Measurements from ENCODE around the gene TTC17.
"Not testable (repeated sequence)": the region's sequence is repeated elsewhere in the genome, so short reads cannot be mapped to it uniquely, and the experiment has no call there.

Gene TTC17

GRCh38 chr11:43404836-43405479, 46.2 kb downstream of the TTC17 start:
- no peak overlapping the region for H3K9ac ChIP-seq (ENCODE audit: low read length in 2 of 2)
- no peaks in the 10 kb centered on the region for H3K9me3 ChIP-seq (ENCODE audit: control insufficient read depth in 2 of 2, low read length in 2 of 2)
- H3K36me3 ChIP-seq (ENCODE audit: control insufficient read depth in 2 of 2, insufficient read depth in 2 of 2, low read length in 2 of 2) = peaks cover 23 to 47% of the 10 kb centered on the region in 2 donors
- H3K27ac ChIP-seq (ENCODE audit: low read length) = no peak overlapping the region
- H3K27me3 ChIP-seq (ENCODE audit: control insufficient read depth in 1 of 2, insufficient read depth in 2 of 2, low read length in 2 of 2) = no peaks in the 10 kb centered on the region
- no peaks in the 10 kb centered on the region for H3K4me1 ChIP-seq (ENCODE audit: control insufficient read depth, insufficient read depth, low read length)
- H3K4me3 ChIP-seq (ENCODE audit: low read length in 2 of 2) = no peak overlapping the region

- no peak overlapping the region for H3K4me3 ChIP-seq (ENCODE audit: low read length in 2 of 2)
- H3K27me3 ChIP-seq (ENCODE audit: control insufficient read depth in 1 of 2, insufficient read depth in 2 of 2, low read length in 2 of 2) = no peaks in the 10 kb centered on the region
- H3K9ac ChIP-seq (ENCODE audit: low read length in 2 of 2) = no peak overlapping the region
- no peaks in the 10 kb centered on the region for H3K9me3 ChIP-seq (ENCODE audit: control insufficient read depth in 2 of 2, low read length in 2 of 2)
- no peaks in the 10 kb centered on the region for H3K4me1 ChIP-seq (ENCODE audit: control insufficient read depth, insufficient read depth, low read length)
- no peak overlapping the region for H3K27ac ChIP-seq (ENCODE audit: low read length)
- H3K36me3 ChIP-seq (ENCODE audit: control insufficient read depth in 2 of 2, insufficient read depth in 2 of 2, low read length in 2 of 2) = peaks cover 19 to 34% of the 10 kb centered on the region in 2 donors
Observed at GRCh38 chr11:43408277-43408676, 49.6 kb downstream of the TTC17 start.

GRCh38 chr11:43410394-43410793, 51.7 kb downstream of the TTC17 start:
- Histone ChIP-seq H3K27ac (ENCODE audit: low read length) (no peak overlapping the region), H3K36me3 (ENCODE audit: control insufficient read depth in 2 of 2, insufficient read depth in 2 of 2, low read length in 2 of 2) (peaks cover 16 to 38% of the 10 kb centered on the region in 2 donors), H3K9me3 (ENCODE audit: control insufficient read depth in 2 of 2, low read length in 2 of 2) (no peaks in the 10 kb centered on the region), H3K4me1 (ENCODE audit: control insufficient read depth, insufficient read depth, low read length) (no peaks in the 10 kb centered on the region), H3K27me3 (ENCODE audit: control insufficient read depth in 1 of 2, insufficient read depth in 2 of 2, low read length in 2 of 2) (no peaks in the 10 kb centered on the region), H3K4me3 (ENCODE audit: low read length in 2 of 2) (no peak overlapping the region), H3K9ac (ENCODE audit: low read length in 2 of 2) (no peak overlapping the region)

GRCh38 chr11:43418197-43418596, 59.5 kb downstream of the TTC17 start:
- H3K36me3 ChIP-seq (ENCODE audit: control insufficient read depth in 2 of 2, insufficient read depth in 2 of 2, low read length in 2 of 2) = peaks cover 12 to 17% of the 10 kb centered on the region in 2 donors

GRCh38 chr11:43419460-43419859, 60.7 kb downstream of the TTC17 start:
- no peaks in the 10 kb centered on the region for H3K27me3 ChIP-seq (ENCODE audit: control insufficient read depth in 1 of 2, insufficient read depth in 2 of 2, low read length in 2 of 2)
- no peak overlapping the region for H3K27ac ChIP-seq (ENCODE audit: low read length)
- H3K9me3 ChIP-seq (ENCODE audit: control insufficient read depth in 2 of 2, low read length in 2 of 2) = no peaks in the 10 kb centered on the region
- no peak overlapping the region for H3K4me3 ChIP-seq (ENCODE audit: low read length in 2 of 2)
- peaks cover 10 to 17% of the 10 kb centered on the region in 2 donors for H3K36me3 ChIP-seq (ENCODE audit: control insufficient read depth in 2 of 2, insufficient read depth in 2 of 2, low read length in 2 of 2)
- no peaks in the 10 kb centered on the region for H3K4me1 ChIP-seq (ENCODE audit: control insufficient read depth, insufficient read depth, low read length)
- no peak overlapping the region for H3K9ac ChIP-seq (ENCODE audit: low read length in 2 of 2)

More at GRCh38 chr11:43418197-43418596, 59.5 kb downstream of the TTC17 start:
- no peak overlapping the region for H3K9ac ChIP-seq (ENCODE audit: low read length in 2 of 2)
- H3K27ac ChIP-seq (ENCODE audit: low read length) = no peak overlapping the region
- H3K4me1 ChIP-seq (ENCODE audit: control insufficient read depth, insufficient read depth, low read length) = no peaks in the 10 kb centered on the region
- H3K27me3 ChIP-seq (ENCODE audit: control insufficient read depth in 1 of 2, insufficient read depth in 2 of 2, low read length in 2 of 2) = no peaks in the 10 kb centered on the region
- no peak overlapping the region for H3K4me3 ChIP-seq (ENCODE audit: low read length in 2 of 2)
- no peaks in the 10 kb centered on the region for H3K9me3 ChIP-seq (ENCODE audit: control insufficient read depth in 2 of 2, low read length in 2 of 2)

- Histone ChIP-seq H3K9me3 (ENCODE audit: control insufficient read depth in 2 of 2, low read length in 2 of 2) (no peaks in the 10 kb centered on the region), H3K4me1 (ENCODE audit: control insufficient read depth, insufficient read depth, low read length) (no peaks in the 10 kb centered on the region), H3K27ac (ENCODE audit: low read length) (no peak overlapping the region), H3K4me3 (ENCODE audit: low read length in 2 of 2) (no peak overlapping the region), H3K27me3 (ENCODE audit: control insufficient read depth in 1 of 2, insufficient read depth in 2 of 2, low read length in 2 of 2) (no peaks in the 10 kb centered on the region), H3K36me3 (ENCODE audit: control insufficient read depth in 2 of 2, insufficient read depth in 2 of 2, low read length in 2 of 2) (peaks cover 0 to 14% of the 10 kb centered on the region in 2 donors), H3K9ac (ENCODE audit: low read length in 2 of 2) (no peak overlapping the region)
Observed at GRCh38 chr11:43427971-43428370, 69.3 kb downstream of the TTC17 start.

GRCh38 chr11:43430916-43431315, 72.2 kb downstream of the TTC17 start:
- not testable (repeated sequence) for H3K4me1 ChIP-seq (ENCODE audit: control insufficient read depth, insufficient read depth, low read length); H3K27me3 ChIP-seq (ENCODE audit: control insufficient read depth in 1 of 2, insufficient read depth in 2 of 2, low read length in 2 of 2); H3K9ac ChIP-seq (ENCODE audit: low read length in 2 of 2); H3K9me3 ChIP-seq (ENCODE audit: control insufficient read depth in 2 of 2, low read length in 2 of 2); H3K4me3 ChIP-seq (ENCODE audit: low read length in 2 of 2); H3K27ac ChIP-seq (ENCODE audit: low read length)
- peaks cover 0 to 12% of the 10 kb centered on the region in 2 donors for H3K36me3 ChIP-seq (ENCODE audit: control insufficient read depth in 2 of 2, insufficient read depth in 2 of 2, low read length in 2 of 2)

GRCh38 chr11:43434893-43435292, 76.2 kb downstream of the TTC17 start:
- H3K27ac ChIP-seq (ENCODE audit: low read length) = no peak overlapping the region
- no peaks in the 10 kb centered on the region for H3K9me3 ChIP-seq (ENCODE audit: control insufficient read depth in 2 of 2, low read length in 2 of 2)
- H3K36me3 ChIP-seq (ENCODE audit: control insufficient read depth in 2 of 2, insufficient read depth in 2 of 2, low read length in 2 of 2) = peaks cover 5 to 21% of the 10 kb centered on the region in 2 donors
- no peaks in the 10 kb centered on the region for H3K4me1 ChIP-seq (ENCODE audit: control insufficient read depth, insufficient read depth, low read length)
- no peak overlapping the region for H3K4me3 ChIP-seq (ENCODE audit: low read length in 2 of 2)
- no peaks in the 10 kb centered on the region for H3K27me3 ChIP-seq (ENCODE audit: control insufficient read depth in 1 of 2, insufficient read depth in 2 of 2, low read length in 2 of 2)
- H3K9ac ChIP-seq (ENCODE audit: low read length in 2 of 2) = no peak overlapping the region

GRCh38 chr11:43440486-43440885, 81.8 kb downstream of the TTC17 start:
- no peaks in the 10 kb centered on the region for H3K4me1 ChIP-seq (ENCODE audit: control insufficient read depth, insufficient read depth, low read length)
- no peak overlapping the region for H3K4me3 ChIP-seq (ENCODE audit: low read length in 2 of 2)
- H3K27me3 ChIP-seq (ENCODE audit: control insufficient read depth in 1 of 2, insufficient read depth in 2 of 2, low read length in 2 of 2) = no peaks in the 10 kb centered on the region
- H3K36me3 ChIP-seq (ENCODE audit: control insufficient read depth in 2 of 2, insufficient read depth in 2 of 2, low read length in 2 of 2) = peaks cover 19 to 41% of the 10 kb centered on the region in 2 donors
- H3K9ac ChIP-seq (ENCODE audit: low read length in 2 of 2) = no peak overlapping the region
- no peak overlapping the region for H3K27ac ChIP-seq (ENCODE audit: low read length)
- no peaks in the 10 kb centered on the region for H3K9me3 ChIP-seq (ENCODE audit: control insufficient read depth in 2 of 2, low read length in 2 of 2)

- no peak overlapping the region for H3K27ac ChIP-seq (ENCODE audit: low read length)
- H3K9ac ChIP-seq (ENCODE audit: low read length in 2 of 2) = no peak overlapping the region
- H3K27me3 ChIP-seq (ENCODE audit: control insufficient read depth in 1 of 2, insufficient read depth in 2 of 2, low read length in 2 of 2) = no peaks in the 10 kb centered on the region
- no peak overlapping the region for H3K4me3 ChIP-seq (ENCODE audit: low read length in 2 of 2)
- peaks cover 38 to 50% of the 10 kb centered on the region in 2 donors for H3K36me3 ChIP-seq (ENCODE audit: control insufficient read depth in 2 of 2, insufficient read depth in 2 of 2, low read length in 2 of 2)
- H3K9me3 ChIP-seq (ENCODE audit: control insufficient read depth in 2 of 2, low read length in 2 of 2) = no peaks in the 10 kb centered on the region
- no peaks in the 10 kb centered on the region for H3K4me1 ChIP-seq (ENCODE audit: control insufficient read depth, insufficient read depth, low read length)
Observed at GRCh38 chr11:43443811-43444210, 85.1 kb downstream of the TTC17 start.

GRCh38 chr11:43447151-43447550, 88.4 kb downstream of the TTC17 start:
- Histone ChIP-seq H3K4me1 (ENCODE audit: control insufficient read depth, insufficient read depth, low read length) (no peaks in the 10 kb centered on the region), H3K9ac (ENCODE audit: low read length in 2 of 2) (no peak overlapping the region), H3K36me3 (ENCODE audit: control insufficient read depth in 2 of 2, insufficient read depth in 2 of 2, low read length in 2 of 2) (peaks cover 62 to 66% of the 10 kb centered on the region in 2 donors), H3K27ac (ENCODE audit: low read length) (no peak overlapping the region), H3K9me3 (ENCODE audit: control insufficient read depth in 2 of 2, low read length in 2 of 2) (no peaks in the 10 kb centered on the region), H3K27me3 (ENCODE audit: control insufficient read depth in 1 of 2, insufficient read depth in 2 of 2, low read length in 2 of 2) (no peaks in the 10 kb centered on the region), H3K4me3 (ENCODE audit: low read length in 2 of 2) (no peak overlapping the region)

Data from stomach smooth muscle (tissue), 2 donors.